GM12865 (cell line): ENCODE measurements around the gene MRPL53.

Source experiments
- DNase-seq: peaks from one replicate; pipeline ENCODE4 v3.0.0; 2010; ENCODE audit warnings: low read depth
- H3K4me3 ChIP-seq: 2 replicates; pipeline ENCODE4 v1.5.1; 2011; ENCODE audit warnings: mild to moderate bottlenecking, low read depth, low read length, control low read depth
- CTCF ChIP-seq: IDR thresholded peaks from 2 replicates; pipeline ENCODE4 v1.5.1; 2011; ENCODE audit warnings: low read length, control low read depth, low read depth, inconsistent platforms; ENCODE audit not compliant: insufficient read depth; ENCODE audit errors: missing control alignments

MRPL53 gene

GRCh38 chr2:74436848-74437695 is 35.4 kb downstream of the MRPL53 start:
- no peak for DNase-seq
- H3K4me3 ChIP-seq: no peak overlapping the region
- TF ChIP-seq CTCF: no peak

GRCh38 chr2:74436111-74436805 is 36.2 kb downstream of the MRPL53 start:
- no peak for DNase-seq
- no peak for TF ChIP-seq CTCF
- H3K4me3 ChIP-seq: no peak overlapping the region

GRCh38 chr2:74430502-74430901 is 42.0 kb downstream of the MRPL53 start:
- no peak for TF ChIP-seq CTCF
- no peak for DNase-seq
- no peak overlapping the region for H3K4me3 ChIP-seq

GRCh38 chr2:74429487-74430451 is 42.7 kb downstream of the MRPL53 start:
- no peak for TF ChIP-seq CTCF
- DNase-seq: no peak
- no peak overlapping the region for H3K4me3 ChIP-seq

- DNase-seq: no peak
- TF ChIP-seq CTCF: no peak
Observed at GRCh38 chr2:74428675-74429074, 43.8 kb downstream of the MRPL53 start.

GRCh38 chr2:74427551-74427950 is 44.9 kb downstream of the MRPL53 start:
- no peak for DNase-seq
- TF ChIP-seq CTCF: no peak
- H3K4me3 ChIP-seq: no peak overlapping the region

More at GRCh38 chr2:74428675-74429074, 43.8 kb downstream of the MRPL53 start:
- H3K4me3 ChIP-seq: no peak overlapping the region
